C4-2B (cell line): ENCODE results near the gene CCL3.
"Not testable (repeated sequence)": the region's sequence is repeated elsewhere in the genome, so short reads cannot be mapped to it uniquely, and the experiment has no call there.

Experiments used
- ZFX ChIP-seq: fragments of 450-650 bp; IDR thresholded peaks from 2 replicates; pipeline ENCODE4 v1.6.1; 2017
- TF ChIP-seq, protein P1 (sequence below): fragments of 450-650 bp; conservative IDR thresholded peaks from 2 replicates; pipeline ENCODE4 v1.5.1; 2017; ENCODE audit warnings: mild to moderate bottlenecking

DNA sequence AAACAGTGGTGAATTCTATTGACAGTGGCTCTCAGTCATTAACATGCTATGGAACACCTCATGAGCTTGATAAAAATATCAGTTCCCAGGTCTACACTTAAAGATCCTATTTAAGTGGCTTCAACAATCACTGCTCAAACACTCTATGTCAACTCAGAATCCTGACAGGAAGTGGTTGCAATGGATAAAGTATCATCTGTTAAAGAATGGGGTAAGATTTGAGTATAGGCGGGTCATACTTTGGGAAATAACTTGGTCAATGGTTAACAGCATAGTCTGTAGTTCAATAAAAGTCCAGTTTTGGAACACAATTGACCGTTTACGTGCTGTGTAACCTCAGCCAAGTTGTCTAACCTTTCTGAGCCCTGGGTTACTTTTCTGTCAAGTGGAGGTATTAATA, 2.5 kb downstream of the CCL3 start:
- TF ChIP-seq, protein P1, sequence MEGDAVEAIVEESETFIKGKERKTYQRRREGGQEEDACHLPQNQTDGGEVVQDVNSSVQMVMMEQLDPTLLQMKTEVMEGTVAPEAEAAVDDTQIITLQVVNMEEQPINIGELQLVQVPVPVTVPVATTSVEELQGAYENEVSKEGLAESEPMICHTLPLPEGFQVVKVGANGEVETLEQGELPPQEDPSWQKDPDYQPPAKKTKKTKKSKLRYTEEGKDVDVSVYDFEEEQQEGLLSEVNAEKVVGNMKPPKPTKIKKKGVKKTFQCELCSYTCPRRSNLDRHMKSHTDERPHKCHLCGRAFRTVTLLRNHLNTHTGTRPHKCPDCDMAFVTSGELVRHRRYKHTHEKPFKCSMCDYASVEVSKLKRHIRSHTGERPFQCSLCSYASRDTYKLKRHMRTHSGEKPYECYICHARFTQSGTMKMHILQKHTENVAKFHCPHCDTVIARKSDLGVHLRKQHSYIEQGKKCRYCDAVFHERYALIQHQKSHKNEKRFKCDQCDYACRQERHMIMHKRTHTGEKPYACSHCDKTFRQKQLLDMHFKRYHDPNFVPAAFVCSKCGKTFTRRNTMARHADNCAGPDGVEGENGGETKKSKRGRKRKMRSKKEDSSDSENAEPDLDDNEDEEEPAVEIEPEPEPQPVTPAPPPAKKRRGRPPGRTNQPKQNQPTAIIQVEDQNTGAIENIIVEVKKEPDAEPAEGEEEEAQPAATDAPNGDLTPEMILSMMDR, result not testable (repeated sequence)
- TF ChIP-seq ZFX, result not testable (repeated sequence)
